T-helper 1 cell treated with Interleukin-12 subunit alpha and Interleukin-12 subunit beta and Interleukin-4 antibody, amounts not matched to agents 30 μg/mL and 1 μg/mL, for 36 hours (primary cell): ENCODE data around the gene PLD5.
"Not testable (repeated sequence)": the region's sequence is repeated elsewhere in the genome, so short reads cannot be mapped to it uniquely, and the experiment has no call there.

ENCODE experiments used
- H3K27ac Mint-ChIP-seq: one replicate; pipeline ENCODE4 v1.8.0; 2021; ENCODE audit warnings: mild to moderate bottlenecking, mixed read lengths
- H3K27me3 Mint-ChIP-seq: one replicate; pipeline ENCODE4 v1.8.0; 2021; ENCODE audit warnings: low read depth, mixed read lengths
- H3K36me3 Mint-ChIP-seq: one replicate; pipeline ENCODE4 v1.8.0; 2021; ENCODE audit warnings: low read depth, mixed read lengths
- H3K4me1 Mint-ChIP-seq: one replicate; pipeline ENCODE4 v1.8.0; 2021; ENCODE audit warnings: low read depth, mixed read lengths
- H3K4me3 Mint-ChIP-seq: one replicate; pipeline ENCODE4 v1.8.0; 2021; ENCODE audit warnings: mild to moderate bottlenecking, moderate library complexity, mixed read lengths
- H3K9me3 Mint-ChIP-seq: one replicate; pipeline ENCODE4 v1.8.0; 2021; ENCODE audit warnings: mixed read lengths

PLD5 gene

DNA sequence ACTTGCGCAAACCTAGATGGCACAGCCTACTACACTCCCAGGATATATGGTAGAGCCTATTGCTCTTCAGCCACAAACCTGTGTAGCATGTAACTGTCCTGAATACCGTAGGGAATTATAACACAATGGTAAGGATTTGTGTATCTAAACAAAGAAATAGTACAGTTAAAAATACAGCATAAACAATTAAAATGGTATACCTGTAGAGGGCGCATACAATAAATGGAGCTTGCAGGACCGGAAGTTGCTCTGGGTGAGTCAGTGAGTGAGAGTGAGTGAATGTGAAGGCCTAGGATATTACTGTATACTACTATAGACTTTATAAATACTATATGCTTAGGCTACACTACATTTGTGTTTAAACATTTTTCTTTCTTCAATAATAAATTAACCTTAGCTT, 99.3 kb downstream of the PLD5 start:
- Mint-ChIP-seq H3K4me1 (no peaks in the 10 kb centered on the region), H3K27ac (no peak overlapping the region), H3K4me3 (no peak overlapping the region), H3K9me3 (no peaks in the 10 kb centered on the region), H3K27me3 (no peaks in the 10 kb centered on the region), H3K36me3 (no peaks in the 10 kb centered on the region)

DNA sequence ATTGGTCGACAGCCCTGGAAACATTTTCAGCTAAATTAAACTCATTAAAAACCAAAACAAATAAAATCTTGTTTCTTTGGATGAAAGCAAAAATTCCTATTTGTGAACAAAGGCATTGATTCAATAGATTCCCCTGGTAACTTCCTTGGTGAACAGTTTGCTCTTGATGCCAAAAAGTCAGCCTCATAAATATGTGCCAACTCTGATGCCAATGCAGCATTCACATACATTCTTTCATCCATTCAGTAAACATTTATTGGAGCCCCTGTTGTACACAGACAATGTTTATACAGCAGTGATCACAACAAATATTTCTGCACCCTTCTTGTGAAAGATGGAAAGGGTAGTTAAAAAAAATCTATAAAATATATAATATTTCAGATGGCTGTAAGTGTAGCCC, 107.8 kb downstream of the PLD5 start:
- Mint-ChIP-seq H3K27ac (no peak overlapping the region), H3K9me3 (no peaks in the 10 kb centered on the region), H3K36me3 (no peaks in the 10 kb centered on the region), H3K27me3 (no peaks in the 10 kb centered on the region), H3K4me3 (no peak overlapping the region), H3K4me1 (no peaks in the 10 kb centered on the region)

DNA sequence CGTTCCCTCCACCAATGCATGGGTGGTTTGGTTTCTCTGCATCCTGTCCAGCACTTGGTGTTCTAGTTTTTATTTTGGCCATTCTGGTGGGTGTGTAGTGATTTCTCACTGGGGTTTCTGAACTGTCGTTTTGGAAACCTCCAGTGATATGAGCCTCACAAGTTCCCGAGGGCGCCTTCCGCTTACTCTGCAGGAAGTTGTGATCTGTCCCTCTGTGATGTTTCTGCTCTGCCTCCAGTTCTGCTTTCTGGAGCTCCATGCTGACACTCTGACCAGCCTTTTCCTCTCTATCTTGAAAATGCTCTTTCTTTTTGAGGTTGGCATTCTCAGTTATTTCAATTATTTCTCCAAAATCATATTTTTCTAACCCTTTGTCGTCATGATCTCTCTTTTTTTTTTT, 111.6 kb downstream of the PLD5 start:
- Mint-ChIP-seq H3K27ac (no peak overlapping the region), H3K4me3 (no peak overlapping the region), H3K9me3 (no peaks in the 10 kb centered on the region), H3K27me3 (no peaks in the 10 kb centered on the region), H3K36me3 (no peaks in the 10 kb centered on the region), H3K4me1 (no peaks in the 10 kb centered on the region)

DNA sequence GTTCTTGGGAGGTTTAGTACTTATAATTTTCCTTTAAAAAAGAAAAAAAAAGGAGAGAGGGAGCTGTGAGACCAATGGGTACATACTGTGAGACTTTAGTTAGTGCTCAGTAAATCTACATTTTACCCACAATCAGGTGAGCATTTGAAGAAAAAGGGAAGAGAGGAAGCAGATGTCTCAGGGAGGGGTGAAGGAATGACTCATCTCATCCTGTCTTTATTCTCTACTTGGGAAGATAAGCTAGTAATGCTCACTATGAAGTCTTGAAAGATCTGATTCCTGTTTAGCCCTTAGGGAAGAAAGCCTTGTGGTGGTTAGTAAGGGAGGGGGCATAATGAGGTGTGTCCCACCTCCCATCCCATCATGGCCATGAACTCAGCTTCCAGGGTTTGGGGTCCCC, 112.6 kb downstream of the PLD5 start:
- no peak overlapping the region for H3K4me3 Mint-ChIP-seq
- H3K27ac Mint-ChIP-seq = no peak overlapping the region
- no peaks in the 10 kb centered on the region for H3K4me1 Mint-ChIP-seq
- H3K9me3 Mint-ChIP-seq = no peaks in the 10 kb centered on the region
- no peaks in the 10 kb centered on the region for H3K36me3 Mint-ChIP-seq
- no peaks in the 10 kb centered on the region for H3K27me3 Mint-ChIP-seq

DNA sequence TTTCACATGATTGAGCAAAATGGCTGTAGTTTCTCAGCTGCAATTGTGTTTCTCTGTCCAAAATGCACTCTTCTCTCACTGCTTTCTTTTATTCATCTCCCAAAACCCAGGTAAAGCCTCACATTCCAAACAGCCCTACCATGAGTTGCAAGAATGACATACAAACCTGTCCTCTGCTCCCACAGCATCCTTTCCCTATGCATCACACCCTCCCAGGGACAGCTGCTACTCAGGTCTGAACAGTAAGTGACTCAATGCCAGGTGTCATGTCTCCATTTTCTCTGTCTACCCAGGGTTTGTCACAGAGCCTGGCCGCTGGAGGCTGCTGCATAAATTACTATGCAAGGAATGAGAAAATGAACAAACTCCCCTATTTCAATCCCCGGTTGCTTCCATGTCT, 118.5 kb downstream of the PLD5 start:
- H3K4me3 Mint-ChIP-seq = no peak overlapping the region
- no peak overlapping the region for H3K27ac Mint-ChIP-seq
- no peaks in the 10 kb centered on the region for H3K4me1 Mint-ChIP-seq
- H3K27me3 Mint-ChIP-seq = no peaks in the 10 kb centered on the region
- peaks cover 4% of the 10 kb centered on the region for H3K9me3 Mint-ChIP-seq
- H3K36me3 Mint-ChIP-seq = no peaks in the 10 kb centered on the region

DNA sequence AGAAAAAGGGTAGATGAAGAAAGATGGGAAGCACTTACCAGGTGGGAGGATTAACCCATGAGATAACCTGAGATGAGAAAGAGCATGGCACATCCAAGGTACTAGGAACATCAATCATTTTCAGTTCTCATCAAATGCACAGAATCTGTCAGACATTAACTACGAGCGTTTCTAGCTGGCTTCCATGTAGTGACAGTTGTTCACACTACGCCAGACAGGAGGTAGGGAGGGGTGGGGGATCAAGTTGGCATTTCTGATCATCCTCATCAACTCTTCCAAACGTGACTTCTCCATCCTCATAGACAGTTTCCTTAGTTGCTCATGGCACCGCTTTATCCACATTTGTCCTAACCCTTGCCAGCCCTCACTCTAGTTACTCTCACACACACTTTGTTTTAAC, 120.2 kb downstream of the PLD5 start:
- no peaks in the 10 kb centered on the region for H3K27me3 Mint-ChIP-seq
- no peak overlapping the region for H3K27ac Mint-ChIP-seq
- no peaks in the 10 kb centered on the region for H3K4me1 Mint-ChIP-seq
- H3K36me3 Mint-ChIP-seq = no peaks in the 10 kb centered on the region
- no peak overlapping the region for H3K4me3 Mint-ChIP-seq
- peaks cover 4% of the 10 kb centered on the region for H3K9me3 Mint-ChIP-seq

DNA sequence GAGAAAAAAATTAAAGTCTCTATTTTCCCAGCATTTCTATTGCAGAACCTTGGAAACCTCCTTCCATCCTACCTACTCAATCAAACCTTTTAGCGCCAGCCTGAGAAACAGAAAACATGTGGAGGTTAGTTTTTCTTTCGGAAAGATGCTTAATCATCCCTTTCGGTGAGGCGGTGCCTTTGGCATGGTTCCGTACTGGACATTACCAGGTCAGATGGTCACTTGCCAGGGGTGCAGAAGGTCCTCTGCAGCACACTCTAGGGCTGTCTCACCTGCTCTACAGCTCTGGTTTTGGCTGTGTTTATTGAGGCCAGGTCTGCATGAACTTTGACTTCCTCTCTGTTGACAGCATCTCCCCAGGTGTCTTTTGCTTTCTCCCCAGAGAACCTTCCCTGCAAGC, 121.5 kb downstream of the PLD5 start:
- Mint-ChIP-seq H3K4me1 (no peaks in the 10 kb centered on the region), H3K4me3 (no peak overlapping the region), H3K27me3 (no peaks in the 10 kb centered on the region), H3K9me3 (peaks cover 4% of the 10 kb centered on the region), H3K36me3 (no peaks in the 10 kb centered on the region), H3K27ac (no peak overlapping the region)

DNA sequence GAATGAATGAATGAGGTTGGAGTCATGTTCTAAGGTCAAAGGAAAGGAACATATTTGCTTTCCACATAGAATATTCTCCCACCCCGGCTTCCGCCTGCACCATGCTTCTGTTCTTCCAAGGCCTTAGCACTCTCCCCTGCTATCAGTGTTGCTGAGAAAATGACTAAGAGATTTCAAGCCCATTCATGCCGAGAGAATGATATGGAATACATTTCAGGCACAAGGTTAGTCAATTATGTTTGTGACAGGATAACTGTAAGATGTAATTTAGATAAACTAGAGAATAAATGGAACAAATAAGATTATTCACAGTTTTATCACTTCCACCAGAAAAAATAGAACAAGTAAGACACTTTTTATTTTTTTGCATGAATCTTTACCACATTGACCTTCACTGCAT, 122.6 kb downstream of the PLD5 start:
- Mint-ChIP-seq H3K4me1 (no peaks in the 10 kb centered on the region), H3K9me3 (peaks cover 4% of the 10 kb centered on the region), H3K27ac (no peak overlapping the region), H3K4me3 (no peak overlapping the region), H3K36me3 (no peaks in the 10 kb centered on the region), H3K27me3 (no peaks in the 10 kb centered on the region)

DNA sequence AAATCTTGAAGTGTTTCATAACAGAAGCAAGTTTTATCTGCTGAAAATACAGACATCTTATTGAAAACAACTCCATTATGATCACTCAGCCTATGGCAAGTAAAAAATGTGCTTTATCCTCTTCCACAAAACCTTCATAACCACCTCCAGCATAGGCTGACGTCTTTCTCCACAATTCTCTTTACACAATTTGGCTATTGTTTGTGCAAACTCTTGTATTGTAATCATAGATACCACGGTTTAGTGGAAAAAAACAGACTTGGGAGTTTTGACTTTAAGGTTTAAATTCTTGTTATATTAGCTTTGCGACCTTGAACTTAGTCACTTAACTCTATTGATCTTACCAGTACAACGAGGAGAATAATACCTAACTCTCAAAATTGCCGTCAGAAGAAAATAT, 126.1 kb downstream of the PLD5 start:
- Mint-ChIP-seq H3K27me3 (no peaks in the 10 kb centered on the region), H3K36me3 (no peaks in the 10 kb centered on the region), H3K4me1 (no peaks in the 10 kb centered on the region), H3K4me3 (no peak overlapping the region), H3K27ac (no peak overlapping the region), H3K9me3 (peaks cover 4% of the 10 kb centered on the region)

DNA sequence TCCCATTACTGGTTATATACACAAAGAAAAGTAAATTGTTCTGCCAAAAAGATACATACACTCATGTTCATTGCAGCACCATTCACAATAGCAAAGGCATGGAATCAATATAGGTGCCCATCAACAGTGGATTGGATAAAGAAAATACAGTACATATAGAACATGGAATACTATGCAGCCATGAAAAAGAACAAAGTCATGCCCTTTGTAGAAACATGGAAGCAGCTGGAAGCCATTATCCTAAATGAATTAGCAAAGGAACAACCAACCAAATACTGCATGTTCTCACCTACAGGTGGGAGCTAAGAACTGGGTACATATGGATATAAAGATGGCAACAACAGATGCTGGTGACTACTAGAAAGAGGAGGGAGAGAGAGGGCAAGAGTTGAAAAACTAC, 132.6 kb downstream of the PLD5 start:
- peaks cover 14% of the 10 kb centered on the region for H3K9me3 Mint-ChIP-seq
- H3K36me3 Mint-ChIP-seq = no peaks in the 10 kb centered on the region
- no peaks in the 10 kb centered on the region for H3K4me1 Mint-ChIP-seq
- H3K27me3 Mint-ChIP-seq = no peaks in the 10 kb centered on the region
- no peak overlapping the region for H3K27ac Mint-ChIP-seq
- H3K4me3 Mint-ChIP-seq = no peak overlapping the region

DNA sequence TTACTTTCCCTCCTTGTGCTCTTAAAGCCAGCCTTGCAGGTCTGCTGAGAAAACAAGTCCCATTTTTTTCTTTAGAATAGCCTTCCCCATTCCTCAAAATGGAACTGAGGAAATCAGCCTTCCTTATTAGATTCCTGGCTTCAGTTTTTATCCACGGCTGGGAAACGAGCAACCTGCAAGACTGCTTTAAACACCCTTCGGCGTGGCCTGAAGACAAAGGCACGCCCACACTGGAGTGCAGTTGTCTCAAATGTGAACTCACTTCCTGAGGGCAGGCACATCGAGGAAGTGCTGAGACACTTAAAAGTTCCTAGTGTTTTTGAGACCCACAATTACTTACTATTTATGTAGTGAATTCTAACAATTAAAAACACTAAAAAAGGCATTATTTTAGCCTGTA, 148.4 kb downstream of the PLD5 start:
- not testable (repeated sequence) for H3K36me3 Mint-ChIP-seq, H3K27ac Mint-ChIP-seq, H3K4me1 Mint-ChIP-seq, H3K9me3 Mint-ChIP-seq, H3K4me3 Mint-ChIP-seq, H3K27me3 Mint-ChIP-seq

DNA sequence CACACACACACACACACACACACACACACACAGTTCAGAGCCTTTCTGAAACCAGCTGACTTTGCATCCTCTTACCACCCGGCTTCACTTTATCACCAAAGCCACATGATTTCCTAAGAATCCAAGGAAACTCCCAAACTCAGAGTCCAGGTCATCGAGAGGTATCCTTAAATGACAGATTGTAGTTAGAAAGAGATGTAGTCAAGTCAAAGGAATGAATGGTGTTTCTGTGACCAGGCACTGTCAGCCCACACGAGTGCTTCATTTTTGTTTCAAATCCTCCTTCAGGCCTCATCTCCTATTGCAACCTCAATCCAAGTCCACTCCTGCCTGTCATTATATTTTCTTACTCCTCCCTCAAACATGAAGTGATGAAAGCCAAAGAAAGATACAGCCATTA, 174.1 kb downstream of the PLD5 start:
- not testable (repeated sequence) for H3K4me3 Mint-ChIP-seq, H3K27ac Mint-ChIP-seq

DNA sequence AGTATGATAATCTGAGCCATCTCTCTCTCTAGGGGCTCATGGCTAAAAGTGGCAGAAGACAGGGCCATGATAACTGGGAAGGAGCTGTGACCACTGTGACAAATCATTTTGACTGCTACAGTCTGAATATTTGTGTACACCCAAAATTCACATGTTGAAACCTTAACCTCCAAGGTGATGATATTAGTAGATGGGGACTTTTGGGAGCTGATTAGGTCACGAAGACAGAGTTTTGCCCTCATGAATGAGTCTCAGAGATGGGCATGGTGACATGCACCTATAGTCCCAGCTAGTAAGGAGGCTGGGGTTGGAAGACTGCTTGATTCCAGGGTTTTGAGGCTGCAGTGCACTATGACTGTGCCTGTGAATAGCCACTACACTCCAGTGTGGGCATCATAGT, 174.9 kb downstream of the PLD5 start:
- no peaks in the 10 kb centered on the region for H3K4me1 Mint-ChIP-seq
- H3K36me3 Mint-ChIP-seq = no peaks in the 10 kb centered on the region
- no peaks in the 10 kb centered on the region for H3K27me3 Mint-ChIP-seq
- H3K9me3 Mint-ChIP-seq = peaks cover 6% of the 10 kb centered on the region
- H3K4me3 Mint-ChIP-seq = no peak overlapping the region
- H3K27ac Mint-ChIP-seq = no peak overlapping the region

More for the DNA sequence above, 174.1 kb downstream of the PLD5 start:
- H3K4me1 Mint-ChIP-seq, H3K36me3 Mint-ChIP-seq, H3K27me3 Mint-ChIP-seq, H3K9me3 Mint-ChIP-seq: not testable (repeated sequence)

DNA sequence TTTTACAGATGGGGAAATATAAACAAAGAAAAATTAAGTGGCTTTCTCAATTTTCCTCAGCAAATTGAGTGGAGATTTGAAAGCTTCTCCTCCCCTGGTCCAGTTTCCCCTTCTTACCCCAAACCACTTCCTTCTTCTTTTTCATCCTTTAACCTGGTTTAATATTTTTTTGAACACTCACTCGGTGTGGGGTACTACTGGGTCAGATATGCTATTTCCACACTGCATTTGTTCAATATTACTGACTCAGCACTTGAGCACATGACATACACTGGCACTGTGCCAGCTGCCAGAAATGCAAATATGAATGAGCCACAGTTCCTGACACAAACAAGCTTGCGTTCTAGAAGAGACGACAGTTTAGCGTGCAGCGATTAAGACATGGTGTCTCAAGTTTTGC, 193.6 kb downstream of the PLD5 start:
- H3K4me3 Mint-ChIP-seq, H3K36me3 Mint-ChIP-seq, H3K27ac Mint-ChIP-seq, H3K4me1 Mint-ChIP-seq, H3K9me3 Mint-ChIP-seq, H3K27me3 Mint-ChIP-seq: not testable (repeated sequence)

DNA sequence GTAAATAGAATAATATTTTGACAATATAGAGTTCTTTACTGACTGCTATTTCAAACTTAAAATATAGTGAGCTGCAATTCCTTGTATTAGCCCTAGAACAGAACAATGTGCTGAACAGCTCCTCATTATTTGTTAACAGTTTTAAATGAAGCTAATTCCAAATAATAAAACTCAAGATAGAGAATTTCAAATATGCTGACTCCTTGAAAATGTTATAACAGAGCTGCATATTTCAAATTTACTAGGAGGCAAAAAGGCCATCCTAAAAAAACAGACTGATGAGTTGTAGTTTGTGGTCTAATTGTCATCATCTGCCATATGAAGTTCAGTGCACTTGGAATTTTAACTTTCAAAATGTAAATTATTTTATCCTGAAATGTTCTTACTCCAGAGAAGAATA, 197.1 kb downstream of the PLD5 start:
- not testable (repeated sequence) for H3K36me3 Mint-ChIP-seq, H3K27me3 Mint-ChIP-seq, H3K9me3 Mint-ChIP-seq, H3K4me1 Mint-ChIP-seq, H3K27ac Mint-ChIP-seq, H3K4me3 Mint-ChIP-seq

DNA sequence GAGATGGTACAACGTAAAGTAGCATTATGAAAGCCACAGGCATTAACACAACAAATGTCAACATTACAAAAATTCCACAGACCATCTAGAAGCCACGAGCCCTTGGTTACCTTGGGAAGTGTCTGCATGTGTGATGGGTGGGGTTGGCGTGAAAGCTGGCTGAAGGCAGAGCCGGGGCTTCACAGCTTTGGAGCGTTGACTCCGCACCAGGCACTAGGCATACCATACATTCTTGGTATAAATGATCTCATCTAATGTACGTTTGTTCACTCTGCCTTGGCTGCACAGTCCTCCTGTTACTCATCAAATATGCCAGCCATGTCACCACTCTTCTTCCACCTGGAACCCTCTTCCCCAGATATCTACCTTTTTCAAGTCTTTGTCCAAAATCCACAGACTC, 202.5 kb downstream of the PLD5 start:
- H3K4me3 Mint-ChIP-seq, H3K9me3 Mint-ChIP-seq, H3K27ac Mint-ChIP-seq, H3K36me3 Mint-ChIP-seq, H3K27me3 Mint-ChIP-seq, H3K4me1 Mint-ChIP-seq: not testable (repeated sequence)
